ENCODE results near the gene FNDC3B. TPM values are rescaled to one million over a fixed set of nuclear protein-coding genes. Genes with fewer than 3 reads are reported as not detected.

FNDC3B gene
- total RNA-seq, 1 donor from 2014 or later, result 103 TPM

DNA sequence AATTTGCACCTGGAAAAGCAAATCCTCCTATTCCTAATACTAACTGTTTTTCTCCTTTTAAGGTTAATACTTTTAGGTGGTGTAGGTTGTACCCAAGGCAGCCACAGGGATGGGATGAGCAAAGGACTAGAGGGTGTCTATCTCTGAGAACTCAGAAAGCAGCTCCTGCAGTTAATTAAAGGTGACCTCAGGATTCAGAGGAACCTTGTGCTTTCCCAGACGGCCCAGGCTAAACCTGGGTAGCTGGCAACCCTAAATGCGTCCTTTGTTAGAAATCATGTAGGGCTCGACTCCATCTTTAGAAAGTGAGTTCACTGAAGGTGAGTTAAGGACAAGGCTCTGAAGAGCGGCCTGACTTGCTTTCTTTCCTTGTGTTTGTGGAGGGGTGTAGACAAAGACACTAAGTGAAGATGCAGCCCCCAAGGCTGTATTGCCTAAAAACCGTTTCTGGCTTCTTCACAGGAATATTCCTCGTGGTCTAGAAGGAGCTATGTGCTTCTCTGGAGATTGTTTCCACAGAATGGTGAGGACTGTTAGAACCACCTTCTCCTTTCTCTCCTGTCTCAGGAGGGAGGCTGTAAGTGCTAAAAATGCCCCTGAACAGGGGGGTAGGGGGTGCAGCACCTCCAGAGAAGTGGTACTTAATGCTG, 14.9 kb downstream of the FNDC3B start:
- DNase-seq (ENCODE audit: low spot score), result no peak

- no peak for DNase-seq (ENCODE audit: low spot score)
Measured at GRCh38 chr3:172056416-172056815, 17.0 kb downstream of the FNDC3B start.

- no peak for DNase-seq (ENCODE audit: low spot score)
Measured at GRCh38 chr3:172057059-172057458, 17.7 kb downstream of the FNDC3B start.

GRCh38 chr3:172057624-172058327, 18.4 kb downstream of the FNDC3B start:
- no peak for DNase-seq (ENCODE audit: low spot score)

GRCh38 chr3:172059532-172059931, 20.2 kb downstream of the FNDC3B start:
- no peak for DNase-seq (ENCODE audit: low spot score)

GRCh38 chr3:172060234-172060633, 20.9 kb downstream of the FNDC3B start:
- no peak for DNase-seq (ENCODE audit: low spot score)

DNA sequence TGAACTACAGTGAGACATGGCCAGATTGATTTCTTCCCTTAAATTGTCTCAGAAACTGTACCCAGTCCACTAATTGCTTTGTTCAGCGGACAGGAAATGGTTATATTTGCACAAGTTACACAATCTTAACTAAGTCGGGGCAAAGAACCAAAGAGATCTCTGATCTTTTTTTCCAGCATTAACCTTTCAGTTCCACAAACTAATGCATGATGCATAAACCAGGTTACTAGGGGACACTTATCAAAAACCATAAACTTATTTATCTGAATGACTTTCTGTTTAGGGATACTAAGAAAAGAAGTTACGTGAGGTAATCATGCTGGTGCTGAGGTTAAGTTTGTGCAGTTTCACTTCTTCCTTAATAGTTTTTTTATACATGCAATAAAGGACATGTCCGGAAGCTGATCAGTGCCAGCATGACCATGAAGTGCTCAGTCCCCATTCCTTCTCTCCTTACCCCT, 22.4 kb downstream of the FNDC3B start:
- no peak for DNase-seq (ENCODE audit: low spot score)

DNA sequence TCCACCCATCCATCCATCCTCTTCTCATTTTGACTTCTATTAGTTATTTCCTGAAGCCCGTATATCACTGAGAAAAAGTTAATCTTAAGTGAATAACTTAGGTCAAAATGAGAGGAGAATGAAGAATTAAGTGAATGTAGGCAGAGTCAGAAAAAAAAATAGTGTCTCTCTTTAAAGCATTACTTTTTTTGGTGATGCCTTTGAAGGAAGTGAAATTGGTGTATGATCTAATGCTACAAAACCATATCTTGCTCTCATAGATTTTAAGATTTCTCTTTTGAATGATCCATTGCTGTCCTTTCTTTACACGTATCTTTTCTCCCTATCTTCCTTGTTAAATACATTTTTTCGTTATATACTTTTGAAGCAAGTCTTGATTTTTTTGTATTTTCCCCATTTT, 23.4 kb downstream of the FNDC3B start:
- no peak for DNase-seq (ENCODE audit: low spot score)

DNA sequence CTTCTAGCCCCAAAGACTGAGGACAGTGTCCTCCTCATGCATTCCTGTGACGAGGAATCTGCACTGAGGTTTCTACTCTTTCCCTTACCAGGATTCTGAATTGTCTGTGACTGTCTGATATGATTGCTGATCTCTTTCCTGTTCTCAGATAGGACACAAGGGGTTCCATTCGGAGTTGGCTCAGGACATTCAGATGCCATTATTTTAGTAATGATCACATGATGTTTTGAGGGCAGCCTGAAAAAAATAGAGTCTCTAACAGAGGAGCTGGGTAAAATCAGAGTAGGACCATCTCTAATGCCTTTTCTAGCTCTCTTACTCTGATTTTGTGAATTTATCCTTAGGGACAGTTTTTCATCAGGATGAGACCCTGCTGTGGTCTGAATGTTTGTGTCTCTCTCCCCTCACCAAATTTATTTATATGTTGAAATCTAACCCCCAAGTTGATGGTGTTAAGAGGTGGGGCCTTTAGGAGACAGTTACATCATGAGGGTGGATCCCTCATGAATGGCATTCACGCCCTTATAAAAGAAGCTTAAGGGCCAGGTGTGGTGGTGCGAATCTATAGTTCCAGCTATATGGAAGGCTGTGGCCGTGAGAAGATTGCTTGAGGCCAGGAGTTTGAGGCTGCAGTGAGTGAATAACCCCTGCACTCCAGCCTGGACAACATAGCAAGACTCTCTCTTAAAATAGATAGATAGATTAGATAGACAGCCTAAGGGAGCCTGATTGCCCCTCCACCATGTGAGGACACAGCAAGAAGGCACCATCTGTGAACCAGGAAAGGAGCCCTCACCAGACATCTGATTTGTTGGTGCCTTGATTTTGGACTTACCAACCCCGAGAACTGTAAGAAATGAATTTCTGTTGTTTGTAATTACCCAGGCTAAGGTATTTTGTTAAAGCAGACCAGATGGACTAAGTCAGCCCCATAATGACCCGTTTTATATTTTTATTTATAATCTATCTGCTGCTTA, 24.4 kb downstream of the FNDC3B start:
- no peak for DNase-seq (ENCODE audit: low spot score)

- no peak for DNase-seq (ENCODE audit: low spot score)
Measured at GRCh38 chr3:172065527-172065926, 26.1 kb downstream of the FNDC3B start.

GRCh38 chr3:172065967-172066762, 26.8 kb downstream of the FNDC3B start:
- no peak for DNase-seq (ENCODE audit: low spot score)

GRCh38 chr3:172066880-172067796, 27.8 kb downstream of the FNDC3B start:
- no peak for DNase-seq (ENCODE audit: low spot score)

DNA sequence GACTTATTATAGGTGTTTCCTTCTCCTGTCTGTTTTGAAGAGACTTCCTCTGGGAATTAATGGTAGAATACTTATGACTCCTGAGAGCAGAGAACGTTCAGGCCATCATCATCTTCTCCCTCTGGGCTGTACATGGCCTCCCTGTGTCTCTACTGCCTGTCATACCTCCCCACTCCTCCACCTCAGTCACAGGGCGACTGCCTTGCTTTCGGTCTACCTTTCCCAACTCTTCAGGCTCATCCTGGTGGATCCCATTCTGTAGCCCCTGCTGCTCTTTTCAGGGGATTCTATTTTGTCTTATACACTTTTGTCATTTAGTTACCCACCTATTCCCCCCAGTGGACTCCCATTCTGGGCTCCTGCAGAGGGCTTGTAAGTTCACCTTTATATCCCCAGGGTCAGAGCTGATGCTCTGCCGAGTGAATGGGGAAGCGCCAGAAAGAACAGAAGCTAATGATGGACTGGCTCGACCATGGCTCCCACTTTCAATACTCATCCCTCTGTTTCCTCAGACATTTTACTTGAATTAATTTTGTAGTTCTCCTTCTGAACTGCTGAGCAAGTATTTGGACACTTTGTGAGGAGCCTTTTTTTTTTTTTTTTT, 28.6 kb downstream of the FNDC3B start:
- DNase-seq (ENCODE audit: low spot score), result no peak

DNA sequence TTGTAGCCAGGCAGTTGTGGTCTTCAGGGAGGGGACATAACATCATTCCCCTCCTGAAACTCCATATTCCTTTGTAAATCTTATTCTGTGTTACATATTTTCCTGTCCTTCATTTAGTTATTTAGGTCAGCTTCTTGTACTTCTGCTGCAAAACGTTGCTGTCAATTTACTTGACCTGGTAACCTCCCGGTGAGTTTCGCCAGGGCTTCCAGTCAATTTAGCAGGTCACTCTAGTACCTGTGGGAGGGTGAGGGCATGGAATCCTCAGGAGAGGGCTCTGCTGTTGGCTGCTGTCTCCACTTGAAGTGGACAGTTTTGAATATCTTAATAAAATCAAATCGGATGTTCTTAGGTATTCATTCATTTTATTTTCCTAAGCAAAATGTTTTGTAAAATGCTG, 29.6 kb downstream of the FNDC3B start:
- no peak for DNase-seq (ENCODE audit: low spot score)

GRCh38 chr3:172069478-172069877, 30.1 kb downstream of the FNDC3B start:
- DNase-seq (ENCODE audit: low spot score), result no peak

DNA sequence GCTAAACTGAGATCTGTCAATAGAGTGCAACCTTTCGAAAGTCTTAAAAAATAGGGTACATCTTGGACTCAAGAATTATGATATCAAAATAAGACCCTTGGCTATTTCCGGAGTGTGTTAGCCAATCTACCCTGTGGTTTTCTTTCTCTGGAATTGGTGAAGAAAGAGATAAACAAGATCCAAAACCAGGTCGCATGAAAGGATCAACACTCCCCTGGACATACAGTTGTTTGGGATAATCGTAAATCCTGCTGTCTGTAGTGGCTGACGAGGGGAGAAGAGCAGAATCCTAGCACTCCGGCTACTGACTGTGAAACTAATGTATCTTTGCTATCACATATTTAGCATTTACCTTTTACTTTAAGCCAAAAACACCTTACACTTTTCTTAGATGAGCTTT, 30.9 kb downstream of the FNDC3B start:
- no peak for DNase-seq (ENCODE audit: low spot score)

GRCh38 chr3:172070802-172071201, 31.4 kb downstream of the FNDC3B start:
- DNase-seq (ENCODE audit: low spot score), result no peak

DNA sequence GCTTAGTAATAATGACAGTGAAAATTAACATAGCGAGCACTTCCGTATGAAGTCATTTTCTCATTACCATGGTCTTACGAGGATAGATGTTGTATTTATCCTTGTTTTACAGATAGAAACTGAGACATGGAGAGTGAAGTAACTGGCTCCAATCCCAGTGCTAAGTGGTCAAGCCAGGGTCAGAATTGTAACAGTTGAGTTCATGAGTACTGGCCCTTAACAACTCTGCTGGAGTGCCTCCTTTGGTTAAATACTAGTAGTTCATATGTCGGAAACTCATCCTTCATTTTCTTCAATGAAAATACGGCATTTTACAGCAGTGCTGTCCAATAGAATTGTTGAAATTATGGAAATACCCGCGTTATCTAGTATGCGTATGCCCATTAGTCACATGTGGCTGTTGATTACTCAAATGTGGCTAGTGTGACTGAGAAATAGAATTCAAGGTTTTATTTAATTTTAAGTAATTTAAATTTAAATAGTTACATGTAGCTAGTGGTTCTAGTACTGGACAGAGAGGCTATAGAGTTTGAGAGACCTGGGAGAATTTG, 32.5 kb downstream of the FNDC3B start:
- DNase-seq (ENCODE audit: low spot score), result no peak

GRCh38 chr3:172072543-172072942, 33.2 kb downstream of the FNDC3B start:
- no peak for DNase-seq (ENCODE audit: low spot score)

Measured in mucosa of gallbladder (tissue), 1 donor.